ENCODE results near the gene KIAA1549. TPM values are rescaled to one million over a fixed set of nuclear protein-coding genes. Genes with fewer than 3 reads are reported as not detected.
"Not testable (repeated sequence)": the region's sequence is repeated elsewhere in the genome, so short reads cannot be mapped to it uniquely, and the experiment has no call there.

Gene KIAA1549
- total RNA-seq, 1 donor = 5.1 TPM

- DNase-seq (ENCODE audit: low read depth in 2 of 3, low spot score in 2 of 3) = no peak
Measured at GRCh38 chr7:138945154-138945553, 36.0 kb downstream of the KIAA1549 start.

GRCh38 chr7:138944592-138944991 is 36.6 kb downstream of the KIAA1549 start:
- no peak for DNase-seq (ENCODE audit: low read depth in 2 of 3, low spot score in 2 of 3)

- no peak for DNase-seq (ENCODE audit: low read depth in 2 of 3, low spot score in 2 of 3)
Measured at GRCh38 chr7:138943061-138943460, 38.1 kb downstream of the KIAA1549 start.

GRCh38 chr7:138941545-138941944 is 39.6 kb downstream of the KIAA1549 start:
- no peak for DNase-seq (ENCODE audit: low read depth in 2 of 3, low spot score in 2 of 3)

GRCh38 chr7:138940602-138941001 is 40.6 kb downstream of the KIAA1549 start:
- DNase-seq (ENCODE audit: low read depth in 2 of 3, low spot score in 2 of 3) = not testable (repeated sequence)

GRCh38 chr7:138937484-138937883 is 43.7 kb downstream of the KIAA1549 start:
- no peak for DNase-seq (ENCODE audit: low read depth in 2 of 3, low spot score in 2 of 3)

GRCh38 chr7:138935465-138936011 is 45.7 kb downstream of the KIAA1549 start:
- DNase-seq (ENCODE audit: low read depth in 2 of 3, low spot score in 2 of 3) = peak in 2 of 3 donors; percentile 13 to 17

- DNase-seq (ENCODE audit: low read depth in 2 of 3, low spot score in 2 of 3) = peak in 2 of 3 donors; percentile 9 to 11
Measured at GRCh38 chr7:138934861-138935260, 46.3 kb downstream of the KIAA1549 start.

- DNase-seq (ENCODE audit: low read depth in 2 of 3, low spot score in 2 of 3) = no peak
Measured at GRCh38 chr7:138934367-138934766, 46.8 kb downstream of the KIAA1549 start.

GRCh38 chr7:138932870-138933269 is 48.3 kb downstream of the KIAA1549 start:
- no peak for DNase-seq (ENCODE audit: low read depth in 2 of 3, low spot score in 2 of 3)

GRCh38 chr7:138932427-138932826 is 48.8 kb downstream of the KIAA1549 start:
- no peak for DNase-seq (ENCODE audit: low read depth in 2 of 3, low spot score in 2 of 3)

GRCh38 chr7:138929969-138930368 is 51.2 kb downstream of the KIAA1549 start:
- DNase-seq (ENCODE audit: low read depth in 2 of 3, low spot score in 2 of 3) = no peak

- DNase-seq (ENCODE audit: low read depth in 2 of 3, low spot score in 2 of 3) = no peak
Measured at GRCh38 chr7:138926241-138926612, 55.0 kb downstream of the KIAA1549 start.

- no peak for DNase-seq (ENCODE audit: low read depth in 2 of 3, low spot score in 2 of 3)
Measured at GRCh38 chr7:138924501-138925225, 56.5 kb downstream of the KIAA1549 start.

- no peak for DNase-seq (ENCODE audit: low read depth in 2 of 3, low spot score in 2 of 3)
Measured at GRCh38 chr7:138921277-138921676, 59.9 kb downstream of the KIAA1549 start.

- DNase-seq (ENCODE audit: low read depth in 2 of 3, low spot score in 2 of 3) = no peak
Measured at GRCh38 chr7:138919911-138920310, 61.3 kb downstream of the KIAA1549 start.

GRCh38 chr7:138919216-138919615 is 62.0 kb downstream of the KIAA1549 start:
- DNase-seq (ENCODE audit: low read depth in 2 of 3, low spot score in 2 of 3) = no peak

GRCh38 chr7:138918756-138919155 is 62.4 kb downstream of the KIAA1549 start:
- no peak for DNase-seq (ENCODE audit: low read depth in 2 of 3, low spot score in 2 of 3)

GRCh38 chr7:138918176-138918575 is 63.0 kb downstream of the KIAA1549 start:
- DNase-seq (ENCODE audit: low read depth in 2 of 3, low spot score in 2 of 3) = no peak

- DNase-seq (ENCODE audit: low read depth in 2 of 3, low spot score in 2 of 3) = no peak
Measured at GRCh38 chr7:138917771-138918170, 63.4 kb downstream of the KIAA1549 start.

GRCh38 chr7:138916731-138917130 is 64.5 kb downstream of the KIAA1549 start:
- no peak for DNase-seq (ENCODE audit: low read depth in 2 of 3, low spot score in 2 of 3)

- no peak for DNase-seq (ENCODE audit: low read depth in 2 of 3, low spot score in 2 of 3)
Measured at GRCh38 chr7:138916275-138916674, 64.9 kb downstream of the KIAA1549 start.

GRCh38 chr7:138913783-138914182 is 67.4 kb downstream of the KIAA1549 start:
- no peak for DNase-seq (ENCODE audit: low read depth in 2 of 3, low spot score in 2 of 3)

All from hematopoietic multipotent progenitor cell (in vitro differentiated cells).